GM12874 (cell line): ENCODE data around the gene HMGXB3.

Experiments
- TF ChIP-seq, protein P1 (sequence below): IDR thresholded peaks from 2 replicates; pipeline ENCODE4 v1.5.1; 2011; ENCODE audit warnings: low read depth, mild to moderate bottlenecking, control low read depth, low read length, moderate library complexity; ENCODE audit not compliant: insufficient read depth

HMGXB3 gene

DNA sequence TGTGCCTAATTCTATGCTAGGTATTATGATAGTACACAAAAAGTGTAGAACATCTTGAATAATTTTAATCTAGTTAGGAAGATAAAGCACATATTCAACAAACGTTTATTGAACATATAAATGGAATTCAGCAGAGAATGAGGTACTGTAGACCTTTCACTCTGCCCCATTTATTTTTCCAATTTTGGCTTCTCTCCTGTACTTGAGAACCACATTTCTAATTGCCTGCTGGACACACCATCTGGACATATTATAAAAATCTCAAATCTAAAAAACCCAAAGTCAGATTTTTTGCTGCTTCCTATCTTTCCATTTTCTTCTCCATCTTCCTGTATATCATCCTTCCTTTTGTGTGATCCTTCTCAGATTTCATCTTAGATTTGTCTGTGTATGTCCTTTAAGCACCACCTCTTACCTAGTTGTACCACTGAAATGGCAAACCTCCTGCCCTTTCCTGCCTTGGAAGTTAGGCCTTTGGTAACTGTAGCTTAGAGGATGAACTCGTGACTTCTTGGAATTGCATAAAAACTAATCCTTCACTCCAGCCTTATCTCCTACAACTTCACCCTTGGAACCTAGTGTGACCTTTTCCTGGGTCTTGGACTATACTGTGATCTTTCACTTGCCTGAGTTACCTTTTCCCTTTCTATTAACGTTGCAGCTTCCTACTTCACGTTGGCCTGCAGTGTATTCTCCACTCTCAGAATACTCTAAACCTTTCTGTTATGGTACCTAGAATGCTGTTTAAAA is 31.2 kb upstream of the HMGXB3 start:
- TF ChIP-seq, protein P1, sequence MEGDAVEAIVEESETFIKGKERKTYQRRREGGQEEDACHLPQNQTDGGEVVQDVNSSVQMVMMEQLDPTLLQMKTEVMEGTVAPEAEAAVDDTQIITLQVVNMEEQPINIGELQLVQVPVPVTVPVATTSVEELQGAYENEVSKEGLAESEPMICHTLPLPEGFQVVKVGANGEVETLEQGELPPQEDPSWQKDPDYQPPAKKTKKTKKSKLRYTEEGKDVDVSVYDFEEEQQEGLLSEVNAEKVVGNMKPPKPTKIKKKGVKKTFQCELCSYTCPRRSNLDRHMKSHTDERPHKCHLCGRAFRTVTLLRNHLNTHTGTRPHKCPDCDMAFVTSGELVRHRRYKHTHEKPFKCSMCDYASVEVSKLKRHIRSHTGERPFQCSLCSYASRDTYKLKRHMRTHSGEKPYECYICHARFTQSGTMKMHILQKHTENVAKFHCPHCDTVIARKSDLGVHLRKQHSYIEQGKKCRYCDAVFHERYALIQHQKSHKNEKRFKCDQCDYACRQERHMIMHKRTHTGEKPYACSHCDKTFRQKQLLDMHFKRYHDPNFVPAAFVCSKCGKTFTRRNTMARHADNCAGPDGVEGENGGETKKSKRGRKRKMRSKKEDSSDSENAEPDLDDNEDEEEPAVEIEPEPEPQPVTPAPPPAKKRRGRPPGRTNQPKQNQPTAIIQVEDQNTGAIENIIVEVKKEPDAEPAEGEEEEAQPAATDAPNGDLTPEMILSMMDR, result no peak

DNA sequence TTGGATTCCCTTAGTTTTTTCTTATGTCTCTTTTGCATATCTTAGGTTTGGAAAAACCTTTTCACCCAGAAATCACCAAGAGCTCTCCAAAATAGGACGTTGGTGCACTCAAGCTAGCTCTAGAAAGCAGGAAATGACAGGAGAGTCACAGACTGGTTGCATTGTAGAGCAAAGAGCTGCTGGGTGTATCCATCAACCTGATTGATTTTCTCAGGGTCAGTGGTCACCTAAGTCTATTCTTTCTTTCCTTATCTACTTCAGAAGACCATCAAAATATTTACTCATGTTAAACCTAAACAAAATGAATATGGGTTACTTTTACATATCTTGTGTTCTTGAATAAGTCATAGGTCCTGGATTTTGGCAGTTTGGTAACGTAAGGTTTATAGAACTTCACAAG is 25.1 kb upstream of the HMGXB3 start:
- TF ChIP-seq, protein P1, result no peak

DNA sequence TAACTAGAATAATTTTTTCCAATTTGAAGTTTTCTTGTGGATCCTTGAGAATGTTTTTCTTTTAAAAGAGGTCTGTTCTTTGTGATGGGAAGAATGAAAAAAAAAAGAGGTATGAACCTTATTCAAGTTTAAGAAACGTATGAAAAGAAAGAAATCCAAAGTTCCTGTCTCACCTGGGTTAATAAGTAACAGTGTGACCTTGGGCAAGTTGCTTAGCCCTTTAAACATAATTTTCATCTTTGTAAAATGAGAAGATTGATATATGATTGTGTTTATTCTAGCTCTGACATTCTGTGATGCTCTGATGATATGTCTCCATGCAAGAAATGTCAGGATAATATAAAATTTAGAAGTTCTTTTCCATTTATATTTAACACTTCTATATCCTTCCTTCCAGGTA is 20.6 kb upstream of the HMGXB3 start:
- TF ChIP-seq, protein P1, result no peak

DNA sequence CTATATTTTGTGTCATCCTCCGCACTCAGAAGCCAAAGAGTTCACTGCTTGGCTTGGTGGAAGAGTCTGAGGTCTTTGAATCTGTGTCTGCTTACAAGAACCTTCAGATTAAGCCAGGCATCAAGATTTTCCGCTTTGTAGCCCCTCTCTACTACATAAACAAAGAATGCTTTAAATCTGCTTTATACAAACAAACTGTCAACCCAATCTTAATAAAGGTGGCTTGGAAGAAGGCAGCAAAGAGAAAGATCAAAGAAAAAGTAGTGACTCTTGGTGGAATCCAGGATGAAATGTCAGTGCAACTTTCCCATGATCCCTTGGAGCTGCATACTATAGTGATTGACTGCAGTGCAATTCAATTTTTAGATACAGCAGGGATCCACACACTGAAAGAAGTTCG is 19.3 kb upstream of the HMGXB3 start:
- TF ChIP-seq, protein P1, result no peak

DNA sequence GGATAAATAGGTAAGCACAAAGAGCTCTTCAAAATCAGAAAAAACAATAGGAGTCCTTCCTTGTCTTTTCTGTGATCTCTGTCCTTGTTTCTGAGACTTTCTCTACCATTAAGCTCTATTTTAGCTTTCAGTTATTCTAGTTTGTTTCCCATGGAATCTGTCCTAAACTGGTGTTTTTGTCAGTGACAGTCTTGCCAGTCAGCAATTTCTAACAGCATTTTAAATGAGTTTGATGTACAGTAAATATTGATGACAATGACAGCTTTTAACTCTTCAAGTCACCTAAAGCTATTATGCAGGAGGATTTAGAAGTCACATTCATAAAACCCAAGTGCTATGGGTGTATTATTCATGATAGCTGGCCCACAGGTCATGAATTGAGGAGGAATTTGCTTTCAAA is 18.0 kb upstream of the HMGXB3 start:
- TF ChIP-seq, protein P1, result no peak

DNA sequence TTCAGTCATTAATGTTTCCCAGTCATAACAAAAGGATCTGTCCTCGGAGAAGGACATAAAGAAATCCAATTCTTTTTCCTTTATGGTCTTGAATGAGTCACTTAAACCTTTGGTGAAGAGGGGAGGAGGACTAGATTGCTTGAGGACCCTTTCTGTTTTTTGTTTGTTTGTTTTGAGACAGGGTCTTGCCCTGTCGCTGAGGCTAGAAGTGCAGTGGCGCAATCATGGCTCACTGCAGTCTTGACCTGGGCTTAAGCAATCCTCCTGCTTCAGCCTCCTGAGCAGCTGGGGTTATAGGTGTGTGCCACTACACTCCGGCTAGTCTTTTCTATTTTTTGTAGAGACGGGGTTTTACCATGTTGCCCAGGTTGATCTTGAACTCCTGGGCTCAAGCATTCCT is 12.4 kb upstream of the HMGXB3 start:
- TF ChIP-seq, protein P1, result no peak

DNA sequence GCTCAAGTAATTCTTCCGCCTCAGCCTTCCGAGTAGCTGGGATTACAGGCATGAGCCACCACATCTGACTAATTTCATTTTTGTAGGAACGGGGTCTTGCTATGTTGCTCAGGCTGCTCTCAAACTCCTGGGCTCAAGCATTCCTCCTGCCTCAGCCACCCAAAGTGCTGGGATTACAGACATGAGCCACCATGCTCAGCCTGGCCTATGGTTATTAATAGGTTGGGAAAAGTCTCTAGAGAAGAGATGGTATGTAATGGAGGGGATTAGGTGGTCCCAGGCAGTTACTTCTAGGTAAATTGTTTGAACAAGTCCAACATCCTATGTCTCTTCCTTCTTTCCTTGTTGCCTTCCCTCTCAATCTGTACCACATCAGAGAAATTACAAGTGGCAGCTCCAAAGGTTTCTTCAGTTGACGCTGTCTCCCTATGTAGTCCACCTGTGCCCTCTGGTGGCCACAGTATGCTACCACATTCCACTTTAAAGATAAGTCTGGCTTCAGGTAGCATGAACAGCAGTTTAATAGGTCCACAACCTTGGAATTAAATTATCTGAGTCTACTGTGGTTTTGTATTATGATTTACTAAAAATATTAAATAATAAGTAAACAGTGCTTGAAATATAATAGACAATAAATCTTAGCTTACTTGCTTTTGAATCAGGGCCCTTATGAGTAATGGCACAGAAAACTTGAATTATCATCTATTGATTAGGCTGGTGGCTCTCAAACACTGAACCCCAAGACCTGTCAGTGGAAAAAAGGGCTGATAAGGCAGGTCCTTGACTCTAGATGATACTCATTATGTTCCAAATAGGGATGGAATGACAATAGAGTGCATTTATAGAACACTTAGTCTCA is 9.8 kb upstream of the HMGXB3 start:
- TF ChIP-seq, protein P1, result peak; percentile 81
